Thymus (tissue), 11 donors: Measurements from ENCODE around the gene KRT73. TPM values are rescaled to one million over a fixed set of nuclear protein-coding genes. Genes with fewer than 3 reads are reported as not detected.
A peak's percentile ranks its signal among the peaks of the same experiment; 100 is the strongest.

ENCODE experiments used
- DNase-seq, 9 donors: peaks; one replicate each; pipeline ENCODE4 v3.0.0-alpha.2; 2013; ENCODE audit warnings: low spot score in 9 of 9, low read depth in 6 of 9, missing footprints in 1 of 9
- H3K27ac ChIP-seq, 2 donors: one replicate each; pipeline ENCODE4 v1.5.1; 2013; ENCODE audit warnings: control low read depth in 1 of 2, low read depth in 1 of 2, low read length in 1 of 2, mild to moderate bottlenecking in 1 of 2, moderate library complexity in 1 of 2
- H3K27me3 ChIP-seq, 2 donors: one replicate each; pipeline ENCODE4 v1.5.1; 2013; ENCODE audit warnings: low read length in 1 of 2; ENCODE audit not compliant: control insufficient read depth in 2 of 2, insufficient read depth in 1 of 2
- H3K36me3 ChIP-seq, 2 donors: one replicate each; pipeline ENCODE4 v1.5.1; 2013; ENCODE audit warnings: low read length in 1 of 2, mild to moderate bottlenecking in 1 of 2, moderate library complexity in 1 of 2; ENCODE audit not compliant: control insufficient read depth in 2 of 2, insufficient read depth in 2 of 2
- H3K4me1 ChIP-seq, 2 donors: one replicate each; pipeline ENCODE4 v1.5.1; 2013; ENCODE audit warnings: low read length in 2 of 2; ENCODE audit not compliant: control insufficient read depth in 2 of 2, insufficient read depth in 2 of 2
- H3K4me3 ChIP-seq, 2 donors: one replicate each; pipeline ENCODE4 v1.5.1; 2013; ENCODE audit warnings: low read length in 2 of 2, control low read depth in 1 of 2, mild to moderate bottlenecking in 1 of 2
- H3K9me3 ChIP-seq, 2 donors: one replicate each; pipeline ENCODE4 v1.5.1; 2013; ENCODE audit warnings: low read length in 1 of 2, mild to moderate bottlenecking in 1 of 2; ENCODE audit not compliant: control insufficient read depth in 2 of 2, insufficient read depth in 1 of 2
- WGBS: extraction: QIAGEN DNeasy Blood & Tissue Kit; methylation state at CpG from one replicate; pipeline ENCODE4 v1.1.7; 2013; 5-methylcytosine and 5-hydroxymethylcytosine counted together
- polyA plus RNA-seq: library from polyadenylated mRNA; stranded (reverse); fragments of 200-250 nt; gene quantifications from one replicate; pipeline ENCODE4 v1.2.3, GENCODE V29; 2013
- total RNA-seq: library from RNA; stranded (reverse); fragments of 120-200 nt; gene quantifications from one replicate; pipeline ENCODE4 v1.2.4, GENCODE V29; 2013
- donor health status: healthy.

KRT73 gene
- total and polyA plus RNA-seq, 2 donors: 0.28 to 1.9 TPM

DNA sequence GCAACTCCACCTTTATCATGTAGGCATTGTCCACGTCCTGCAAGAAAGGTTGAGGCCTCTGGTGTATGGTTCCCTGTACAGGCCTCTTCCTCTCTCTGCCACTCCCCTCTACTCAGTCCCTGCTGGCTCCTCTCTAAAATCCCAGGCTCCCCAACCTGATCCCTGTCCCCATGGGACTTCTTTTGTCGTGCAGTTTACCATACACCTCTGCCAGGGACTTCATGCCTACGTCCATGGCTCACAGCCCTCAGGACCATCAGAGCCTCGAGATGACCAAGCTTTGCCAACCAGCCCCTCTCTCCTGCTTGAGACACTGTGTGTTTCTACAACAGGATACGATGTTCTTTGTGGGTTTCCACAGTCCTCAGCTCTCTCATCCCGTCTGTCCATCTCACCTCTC is 30.7 kb upstream of the KRT73 start:
- 88% methylated on average over 6 of the region's 6 CpGs for WGBS
- DNase-seq: no peak
- Histone ChIP-seq H3K4me3 (no peak overlapping the region), H3K4me1 (peaks cover 0 to 41% of the 10 kb centered on the region in 2 donors), H3K27me3 (no peaks in the 10 kb centered on the region), H3K27ac (no peak overlapping the region), H3K9me3 (peaks cover 0 to 5% of the 10 kb centered on the region in 2 donors), H3K36me3 (no peaks in the 10 kb centered on the region)

DNA sequence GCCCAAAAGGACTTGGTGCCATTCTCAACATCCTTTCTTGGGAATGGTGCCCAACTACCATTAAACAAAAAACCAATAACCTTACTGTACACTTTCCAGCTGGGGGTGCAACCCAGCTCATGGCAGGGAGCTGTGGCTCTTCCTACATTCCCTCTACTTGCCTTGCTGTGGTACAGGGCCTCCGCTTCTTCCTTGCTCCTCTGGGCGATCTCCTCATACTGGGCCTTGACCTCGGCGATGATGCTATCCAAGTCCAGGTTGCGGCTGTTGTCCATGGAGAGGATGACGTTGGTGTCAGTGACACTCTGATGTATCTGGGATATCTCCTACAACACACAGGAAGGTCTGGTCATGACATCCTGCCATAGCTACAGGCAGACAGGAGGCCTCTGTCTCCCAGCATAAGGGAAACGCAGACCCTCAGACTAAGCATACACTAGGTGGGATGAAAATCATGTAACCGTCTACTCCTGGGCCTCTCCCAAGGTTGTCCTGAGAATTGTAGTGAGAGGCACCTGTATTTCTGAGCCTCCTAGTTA is 29.7 kb upstream of the KRT73 start:
- DNase-seq: no peak
- H3K27me3 ChIP-seq: no peaks in the 10 kb centered on the region
- H3K36me3 ChIP-seq: no peaks in the 10 kb centered on the region
- peaks cover 0 to 5% of the 10 kb centered on the region in 2 donors for H3K9me3 ChIP-seq
- no peak overlapping the region for H3K27ac ChIP-seq
- peaks cover 0 to 41% of the 10 kb centered on the region in 2 donors for H3K4me1 ChIP-seq
- H3K4me3 ChIP-seq: no peak overlapping the region
- 98% methylated on average over 8 of the region's 8 CpGs for WGBS

GRCh38 chr12:52647601-52648000 is 29.2 kb upstream of the KRT73 start:
- Histone ChIP-seq H3K36me3 (no peaks in the 10 kb centered on the region), H3K27me3 (no peaks in the 10 kb centered on the region), H3K4me3 (no peak overlapping the region), H3K4me1 (peaks cover 0 to 41% of the 10 kb centered on the region in 2 donors), H3K27ac (no peak overlapping the region), H3K9me3 (peaks cover 0 to 5% of the 10 kb centered on the region in 2 donors)
- DNase-seq: no peak
- WGBS: 97% methylated on average over 9 of the region's 9 CpGs

DNA sequence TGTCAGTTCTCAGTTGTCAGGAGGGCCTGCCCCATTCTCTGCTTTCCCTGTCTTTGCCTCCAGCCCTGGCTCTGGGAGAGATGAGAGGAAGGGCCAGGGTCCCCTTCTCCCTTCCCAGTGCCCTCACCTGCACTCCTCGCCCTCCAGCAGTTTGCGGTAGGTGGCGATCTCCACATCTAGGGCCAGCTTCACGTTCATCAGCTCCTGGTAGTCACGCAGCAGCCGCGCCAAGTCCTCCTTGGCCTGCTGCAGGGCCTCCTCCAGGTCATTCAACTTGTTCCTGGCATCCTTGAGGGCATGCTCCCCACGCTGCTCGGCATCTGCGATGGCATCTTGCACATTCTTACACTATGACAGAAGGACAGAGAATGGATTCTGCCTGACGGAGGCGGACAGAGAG is 28.3 kb upstream of the KRT73 start:
- no peak for DNase-seq
- Histone ChIP-seq H3K4me1 (peaks cover 0 to 44% of the 10 kb centered on the region in 2 donors), H3K9me3 (peaks cover 0 to 5% of the 10 kb centered on the region in 2 donors), H3K4me3 (no peak overlapping the region), H3K27me3 (no peaks in the 10 kb centered on the region), H3K27ac (peak overlapping the region in 1 of 2 donors; percentile 62), H3K36me3 (no peaks in the 10 kb centered on the region)
- WGBS: 97% methylated on average over 12 of the region's 12 CpGs

DNA sequence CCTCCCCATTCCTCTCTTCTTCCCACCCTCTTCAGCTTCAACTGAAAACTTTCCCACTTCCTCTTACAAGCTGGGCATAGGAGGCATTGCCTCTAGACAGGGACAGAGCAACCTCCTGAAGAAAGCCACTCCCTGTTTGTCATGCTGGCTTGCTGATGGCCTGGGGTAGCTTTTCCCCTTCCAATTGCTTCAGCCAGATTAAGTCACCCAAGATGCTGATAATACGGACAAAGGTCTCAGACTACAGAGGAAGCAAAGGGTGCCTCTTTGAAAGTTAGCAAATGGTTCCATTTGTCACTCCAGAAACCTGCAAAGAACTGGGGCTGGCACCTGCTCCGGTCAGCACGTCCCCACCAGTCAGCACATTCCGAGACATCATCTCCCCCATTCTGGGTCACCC is 27.6 kb upstream of the KRT73 start:
- Histone ChIP-seq H3K4me3 (no peak overlapping the region), H3K4me1 (peaks cover 0 to 45% of the 10 kb centered on the region in 2 donors), H3K27ac (peak overlapping the region; percentile 43 to 84), H3K27me3 (no peaks in the 10 kb centered on the region), H3K9me3 (peaks cover 0 to 5% of the 10 kb centered on the region in 2 donors), H3K36me3 (no peaks in the 10 kb centered on the region)
- 95% methylated on average over 4 of the region's 4 CpGs for WGBS
- DNase-seq: no peak

DNA sequence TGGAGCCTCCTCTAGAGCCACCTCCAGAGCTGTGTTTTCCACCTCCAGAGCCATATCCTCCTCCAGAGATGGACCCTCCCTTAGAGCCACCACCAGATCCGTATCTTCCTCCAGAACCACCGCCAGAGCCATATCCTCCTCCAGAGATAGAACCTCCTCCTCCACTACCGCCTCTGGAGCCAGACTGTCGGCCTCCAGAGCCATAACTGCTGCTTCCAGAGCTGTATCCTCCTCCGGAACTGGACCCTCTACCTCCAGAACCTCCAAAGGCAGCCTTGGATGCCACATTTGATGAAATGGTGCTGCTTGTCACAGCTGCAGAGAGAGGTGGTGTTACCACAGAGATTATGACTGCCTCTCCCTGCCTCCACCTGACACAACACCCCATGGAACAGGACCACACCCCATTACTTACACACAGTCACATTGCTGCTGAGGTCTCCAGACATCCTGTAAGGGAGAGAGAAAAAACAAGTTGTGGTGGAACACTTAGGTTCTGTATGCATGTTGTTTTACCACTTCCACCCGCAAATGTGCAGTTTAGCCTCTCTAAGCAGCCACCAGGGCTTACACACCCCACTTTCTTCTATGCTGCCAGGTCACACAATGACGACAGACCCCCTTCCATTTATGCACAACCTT is 26.9 kb upstream of the KRT73 start:
- peak; percentile 6 to 83 (median 43) for DNase-seq
- Histone ChIP-seq H3K9me3 (peaks cover 0 to 5% of the 10 kb centered on the region in 2 donors), H3K27me3 (no peaks in the 10 kb centered on the region), H3K4me1 (peaks cover 0 to 42% of the 10 kb centered on the region in 2 donors), H3K36me3 (no peaks in the 10 kb centered on the region), H3K4me3 (no peak overlapping the region), H3K27ac (peak overlapping the region; percentile 85 to 93)
- WGBS: 68% methylated on average over 7 of the region's 7 CpGs

- H3K27me3 ChIP-seq: no peaks in the 10 kb centered on the region
- no peaks in the 10 kb centered on the region for H3K36me3 ChIP-seq
- H3K9me3 ChIP-seq: peaks cover 0 to 5% of the 10 kb centered on the region in 2 donors
- H3K4me3 ChIP-seq: no peak overlapping the region
- no peak overlapping the region for H3K27ac ChIP-seq
- DNase-seq: no peak
- H3K4me1 ChIP-seq: peaks cover 0 to 36% of the 10 kb centered on the region in 2 donors
- 98% methylated on average over 6 of the region's 6 CpGs for WGBS
Measured at GRCh38 chr12:52644078-52644415, 25.7 kb upstream of the KRT73 start.

- peaks cover 0 to 5% of the 10 kb centered on the region in 2 donors for H3K9me3 ChIP-seq
- H3K4me1 ChIP-seq: peaks cover 0 to 32% of the 10 kb centered on the region in 2 donors
- 95% methylated on average over 10 of the region's 10 CpGs for WGBS
- H3K36me3 ChIP-seq: no peaks in the 10 kb centered on the region
- no peaks in the 10 kb centered on the region for H3K27me3 ChIP-seq
- no peak overlapping the region for H3K27ac ChIP-seq
- DNase-seq: no peak
- no peak overlapping the region for H3K4me3 ChIP-seq
Measured at GRCh38 chr12:52643233-52644077, 25.1 kb upstream of the KRT73 start.

- Histone ChIP-seq H3K9me3 (peaks cover 0 to 5% of the 10 kb centered on the region in 2 donors), H3K4me3 (no peak overlapping the region), H3K36me3 (no peaks in the 10 kb centered on the region), H3K4me1 (peaks cover 0 to 19% of the 10 kb centered on the region in 2 donors), H3K27me3 (no peaks in the 10 kb centered on the region), H3K27ac (no peak overlapping the region)
- no peak for DNase-seq
- WGBS: 79% methylated on average over 4 of the region's 4 CpGs
Measured at GRCh38 chr12:52641468-52641867, 23.1 kb upstream of the KRT73 start.
